ENCODE results near the gene NUDT7.

- no peak for TF ChIP-seq CTCF (IDR thresholded peaks at IDR 0.05)
- no peak for TF ChIP-seq POLR2A (IDR thresholded peaks at IDR 0.05)
These were observed 65.1 kb downstream of the NUDT7 start for GRCh38 chr16:77787452-77787851.

All from lower leg skin (tissue), 3 donors.